ENCODE measurements around the gene TMEM171. TPM values are rescaled to one million over a fixed set of nuclear protein-coding genes. Genes with fewer than 3 reads are reported as not detected.

Gene TMEM171
- total RNA-seq, 4 donors from 2014 or later, result 22.3 to 74.6 (median 50.4) TPM

- Histone ChIP-seq H3K4me1 (peaks cover 15 to 26% of the 10 kb centered on the region in 2 donors), H3K27me3 (no peaks in the 10 kb centered on the region), H3K27ac (peak overlapping the region in 1 of 3 donors; percentile 67), H3K36me3 (no peaks in the 10 kb centered on the region), H3K9me3 (no peaks in the 10 kb centered on the region), H3K4me3 (replicated peaks in 1 of 3) (no peak overlapping the region)
- TF ChIP-seq CTCF (IDR thresholded peaks at IDR 0.05), result no peak
- no peak for DNase-seq
- WGBS, 2 donors, result 94 to 98% methylated on average over 10 of the region's 10 CpGs
- intact Hi-C loops (cut with DNase I), result no loop called here
Measured at GRCh38 chr5:73137563-73138530, 17.5 kb downstream of the TMEM171 start.

GRCh38 chr5:73139485-73139884, 19.1 kb downstream of the TMEM171 start:
- no peak for DNase-seq
- Histone ChIP-seq H3K4me1 (peaks cover 15 to 26% of the 10 kb centered on the region in 2 donors), H3K9me3 (no peaks in the 10 kb centered on the region), H3K27ac (no peak overlapping the region), H3K27me3 (no peaks in the 10 kb centered on the region), H3K4me3 (replicated peaks in 1 of 3) (no peak overlapping the region), H3K36me3 (no peaks in the 10 kb centered on the region)
- intact Hi-C loops (cut with DNase I), result no loop called here
- TF ChIP-seq POLR2A (IDR thresholded peaks at IDR 0.05), result no peak
- no peak for TF ChIP-seq CTCF (IDR thresholded peaks at IDR 0.05)
- 83 to 91% methylated on average over 3 of the region's 3 CpGs for WGBS, 2 donors

- WGBS, 2 donors, result 100% methylated on average over 1 of the region's 1 CpG
- Histone ChIP-seq H3K4me3 (replicated peaks in 1 of 3) (no peak overlapping the region), H3K9me3 (no peaks in the 10 kb centered on the region), H3K27ac (no peak overlapping the region), H3K4me1 (peaks cover 14 to 22% of the 10 kb centered on the region in 2 donors), H3K36me3 (no peaks in the 10 kb centered on the region), H3K27me3 (no peaks in the 10 kb centered on the region)
- intact Hi-C loops (cut with DNase I), result no loop called here
- no peak for DNase-seq
- TF ChIP-seq POLR2A (IDR thresholded peaks at IDR 0.05) (no peak), CTCF (IDR thresholded peaks at IDR 0.05) (no peak)
Measured at GRCh38 chr5:73140801-73141200, 20.4 kb downstream of the TMEM171 start.

GRCh38 chr5:73142035-73142434, 21.7 kb downstream of the TMEM171 start:
- DNase-seq, result no peak
- Histone ChIP-seq H3K36me3 (no peaks in the 10 kb centered on the region), H3K9me3 (no peaks in the 10 kb centered on the region), H3K27me3 (no peaks in the 10 kb centered on the region), H3K4me3 (replicated peaks in 1 of 3) (no peak overlapping the region), H3K27ac (no peak overlapping the region), H3K4me1 (peaks cover 2 to 9% of the 10 kb centered on the region in 2 donors)
- 83 to 85% methylated on average over 8 of the region's 8 CpGs for WGBS, 2 donors
- intact Hi-C loops (cut with DNase I), result no loop called here
- TF ChIP-seq POLR2A (IDR thresholded peaks at IDR 0.05) (no peak), CTCF (IDR thresholded peaks at IDR 0.05) (no peak)

GRCh38 chr5:73143716-73144115, 23.3 kb downstream of the TMEM171 start:
- Histone ChIP-seq H3K4me3 (replicated peaks in 1 of 3) (no peak overlapping the region), H3K27ac (no peak overlapping the region), H3K9me3 (no peaks in the 10 kb centered on the region), H3K27me3 (no peaks in the 10 kb centered on the region), H3K4me1 (no peaks in the 10 kb centered on the region), H3K36me3 (no peaks in the 10 kb centered on the region)
- intact Hi-C loops (cut with DNase I), result no loop called here
- TF ChIP-seq CTCF (IDR thresholded peaks at IDR 0.05) (no peak), POLR2A (IDR thresholded peaks at IDR 0.05) (no peak)
- no peak for DNase-seq
- 82 to 87% methylated on average over 6 of the region's 6 CpGs for WGBS, 2 donors
